HepG2 (cell line): ENCODE results near the gene SAMD8. TPM values are rescaled to one million over a fixed set of nuclear protein-coding genes. Genes with fewer than 3 reads are reported as not detected.

Experiments used
- ATAC-seq: fragments of 200-7000 bp; cut with Tn5 transposase; 3 replicates; pipeline ENCODE4 v1.9.1; 2020; ENCODE audit warnings: mild to moderate bottlenecking, moderate library complexity
- BruUV-seq: library from RNA; stranded (reverse); fragments of 400-500 nt; replicated peaks from 2 replicates; lab custom pipeline; 2021; lab: Mats Ljungman, UMichigan
- CTCF ChIA-PET: fragments of 300-600 bp; formaldehyde crosslinking; extraction: SDS; loops from one replicate; lab custom pipeline; 2021; ENCODE audit warnings: low total read pairs, inconsistent platforms, low intra/inter-chr PET ratio; lab: Yijun Ruan, JAX
- POLR2A ChIA-PET: fragments of 350-600 bp; sonication (Branson Sonifier 250); formaldehyde crosslinking; loops from one replicate; lab custom pipeline; 2020; ENCODE audit warnings: antibody characterized with exemption, inconsistent platforms; lab: Yijun Ruan, JAX
- DNase-seq: peaks from one replicate; pipeline ENCODE4 v3.0.0-alpha.2; 2015; ENCODE audit warnings: low spot score
- FAIRE-seq: peaks from 3 replicates; lab custom pipeline; 2011; peaks lifted over from hg19 to GRCh38; lab: Jason Lieb, UNC
- H2AFZ ChIP-seq: one replicate; pipeline ENCODE4 v1.6.1; 2011; ENCODE audit warnings: low read length, inconsistent platforms
- H3K27ac ChIP-seq: fragments of 300-600 bp; 3 replicates; pipeline ENCODE4 v1.8.0; 2011; ENCODE audit warnings: mixed run types, mild to moderate bottlenecking, mixed read lengths, low read length, inconsistent platforms; ENCODE audit not compliant: insufficient read depth; ENCODE audit errors: extremely low read length
- H3K27me3 ChIP-seq, 2 experiments: fragments of 200-600 bp in 1 of 2; 2 replicates in 1 of 2; 3 replicates in 1 of 2; pipeline versions ENCODE4 v1.6.0 to v1.8.0; 2011; ENCODE audit warnings: low read length in 2 of 2, mild to moderate bottlenecking in 2 of 2, moderate library complexity in 2 of 2, inconsistent platforms in 1 of 2; ENCODE audit not compliant: insufficient read depth in 2 of 2, control insufficient read depth in 1 of 2
- H3K36me3 ChIP-seq, 2 experiments: fragments of 200-600 bp in 1 of 2; replicated peaks in 1 of 2; 2 replicates in 1 of 2; 3 replicates in 1 of 2; pipeline versions ENCODE4 v1.5.1 to v1.8.0; 2011; ENCODE audit warnings: low read length in 2 of 2, inconsistent platforms in 1 of 2; ENCODE audit not compliant: insufficient read depth in 2 of 2, control insufficient read depth in 1 of 2
- H3K4me1 ChIP-seq: 2 replicates; pipeline ENCODE4 v1.5.1; 2012; ENCODE audit warnings: low read length, inconsistent platforms; ENCODE audit not compliant: insufficient read depth
- H3K4me2 ChIP-seq: 2 replicates; pipeline ENCODE4 v1.6.0; 2011; ENCODE audit warnings: low read depth, low read length, inconsistent platforms
- H3K4me3 ChIP-seq, 3 experiments: fragments of 200-600 bp in 1 of 3; sonication (generic), shearing (Covaris generic) in 1 of 3; replicated peaks in 1 of 3; 2 replicates each; pipeline ENCODE4 v1.5.1; 2011 to 2016; ENCODE audit warnings: low read length in 3 of 3, inconsistent platforms in 2 of 3, low read depth in 2 of 3, mild to moderate bottlenecking in 2 of 3, control low read depth in 1 of 3, mixed read lengths in 1 of 3; ENCODE audit not compliant: insufficient read depth in 1 of 3
- H3K79me2 ChIP-seq: one replicate; pipeline ENCODE4 v1.6.1; 2011; ENCODE audit warnings: low read length, inconsistent platforms; ENCODE audit not compliant: insufficient read depth
- H3K9ac ChIP-seq: 2 replicates; pipeline ENCODE4 v1.6.0; 2011; ENCODE audit warnings: mild to moderate bottlenecking, low read depth, low read length, inconsistent platforms; ENCODE audit not compliant: insufficient read depth
- H3K9me3 ChIP-seq: 2 replicates; pipeline ENCODE4 v1.5.1; 2012; ENCODE audit warnings: mild to moderate bottlenecking, low read length
- H4K20me1 ChIP-seq: 2 replicates; pipeline ENCODE4 v1.6.0; 2011; ENCODE audit warnings: inconsistent platforms, mild to moderate bottlenecking, low read length, moderate library complexity; ENCODE audit not compliant: insufficient read depth
- AKAP8 ChIP-seq: sonication (generic); formaldehyde crosslinking; IDR thresholded peaks from 2 replicates; pipeline ENCODE4 v1.5.1; 2020; ENCODE audit warnings: mild to moderate bottlenecking, missing genetic modification reagents
- BRD4 ChIP-seq: sonication (generic); formaldehyde crosslinking; IDR thresholded peaks from 2 replicates; pipeline ENCODE4 v1.4.0; 2020; ENCODE audit warnings: missing genetic modification reagents
- CTCF ChIP-seq: sonication (generic); formaldehyde crosslinking; IDR thresholded peaks from 2 replicates; pipeline ENCODE4 v1.5.0; 2020; ENCODE audit warnings: mild to moderate bottlenecking, missing genetic modification reagents, moderate library complexity
- HDAC2 ChIP-seq: sonication (generic); formaldehyde crosslinking; IDR thresholded peaks from 2 replicates; pipeline ENCODE4 v1.4.0; 2020; ENCODE audit warnings: missing genetic modification reagents
- MXI1 ChIP-seq: IDR thresholded peaks from 3 replicates; pipeline ENCODE4 v1.6.1; 2012; ENCODE audit warnings: low read depth, low read length, inconsistent platforms, borderline replicate concordance
- REL ChIP-seq: sonication (generic); formaldehyde crosslinking; conservative IDR thresholded peaks from 2 replicates; pipeline ENCODE4 v1.8.0; 2022; ENCODE audit warnings: mild to moderate bottlenecking, missing genetic modification reagents, moderate library complexity
- RNF2 ChIP-seq: fragments of 450-650 bp; conservative IDR thresholded peaks from 2 replicates; pipeline ENCODE4 v1.6.1; 2016; ENCODE audit warnings: low read depth
- SATB2 ChIP-seq: sonication (generic); formaldehyde crosslinking; IDR thresholded peaks from 2 replicates; pipeline ENCODE4 v1.5.0; 2020; ENCODE audit warnings: missing genetic modification reagents
- SMC3 ChIP-seq: IDR thresholded peaks from 2 replicates; pipeline ENCODE4 v1.6.1; 2011; ENCODE audit warnings: low read length, improper control_type of control experiment
- STAG1 ChIP-seq: sonication (generic); formaldehyde crosslinking; IDR thresholded peaks from 2 replicates; pipeline ENCODE4 v1.4.0; 2020; ENCODE audit warnings: missing genetic modification reagents
- ZFP36 ChIP-seq: fragments of 150-350 bp; IDR thresholded peaks from 2 replicates; pipeline ENCODE4 v1.6.1; 2018; ENCODE audit warnings: borderline replicate concordance, low read length, low read depth; ENCODE audit not compliant: partially characterized antibody
- ZNF598 ChIP-seq: sonication (generic); formaldehyde crosslinking; IDR thresholded peaks from 2 replicates; pipeline ENCODE4 v1.5.1; 2020; ENCODE audit warnings: mild to moderate bottlenecking, missing genetic modification reagents, borderline replicate concordance
- ZNF800 ChIP-seq: sonication (generic); formaldehyde crosslinking; IDR thresholded peaks from 2 replicates; pipeline ENCODE4 v1.4.0; 2020; ENCODE audit warnings: missing genetic modification reagents
- WGBS: methylation state at CpG from one replicate; pipeline ENCODE4 v1.1.6; 2017; ENCODE audit warnings: low lambda C conversion rate; 5-methylcytosine and 5-hydroxymethylcytosine counted together
- in situ Hi-C: cut with HindIII; loops from 2 replicates; pipeline ENCODE4 v1.10.0; 2017; ENCODE audit warnings: low pct_unique_long_range_greater_than_20kb; ENCODE audit not compliant: extremely low pct_ligation_motif_present
- intact Hi-C: fragments of 100-400 bp; cut with micrococcal nuclease; formaldehyde crosslinking; loops from one replicate; pipeline ENCODE4 v1.10.0; 2022; ENCODE audit not compliant: unreplicated experiment
- polyA plus RNA-seq, 8 experiments: library from polyadenylated mRNA; depleted of rRNA in 3 of 8; stranded (reverse) in 7 of 8; unstranded in 1 of 8; fragments of >200 nt; fragmentation: Illumina TruSeq in 4 of 8; extraction: Trizol in 4 of 8; gene quantifications; 2 replicates each; pipeline versions ENCODE4 v1.2.1 to v1.2.3, GENCODE V29; 2011 to 2016; ENCODE audit warnings: low read depth in 4 of 8, missing spikeins in 1 of 8, mixed read lengths in 1 of 8; ENCODE audit not compliant: insufficient read depth in 1 of 8
- total RNA-seq, 5 experiments: library from RNA; depleted of rRNA; stranded (reverse); fragments of >200 nt; fragmentation: Illumina TruSeq; extraction: Trizol; gene quantifications; 2 replicates each; pipeline ENCODE4 v1.2.3, GENCODE V29; 2016; ENCODE audit warnings: low read depth in 1 of 5

SAMD8 gene
- total and polyA plus RNA-seq, 2 of the 13 experiments (the other 11 are each of a cell fraction or from before 2014, with no cell fraction given), result 10.4 to 13.2 TPM

- TF ChIP-seq REL, result no peak
Observed at GRCh38 chr10:75096749-75097148, 14.7 kb upstream of the SAMD8 start (continued).

- Histone ChIP-seq H3K27ac (no peak overlapping the region), H3K9ac (no peak overlapping the region), H3K79me2 (no peaks in the 10 kb centered on the region), H3K4me2 (no peak overlapping the region), H3K9me3 (no peaks in the 10 kb centered on the region), H3K27me3 (no peaks in the 10 kb centered on the region), H3K4me1 (peaks cover 45% of the 10 kb centered on the region), H3K4me3 (no peak overlapping the region), H4K20me1 (no peaks in the 10 kb centered on the region), H3K36me3 (no peaks in the 10 kb centered on the region), H2AFZ (no peak overlapping the region)
- WGBS, result 74% methylated on average over 11 of the region's 11 CpGs
- intact Hi-C loops (loop anchor here (5.0 kb wide), 1 partner anchor 1005 kb away; no protein-coding TSS in a partner anchor), in situ Hi-C loops (loop anchor here (10.0 kb wide), 1 partner anchor 833 kb away; no protein-coding TSS in a partner anchor)
- ChIA-PET POLR2A (no interaction called here), CTCF (interaction anchor here (2.7 kb wide), 1 partner anchor 832 kb away, joined by 14 read pairs; no protein-coding TSS in a partner anchor)
- BruUV-seq, result no TSS peak
- DNase-seq (peak; percentile 20), ATAC-seq (peak; percentile 37), FAIRE-seq (peak; percentile 12)
- TF ChIP-seq BRD4 (CRISPR knock-in tag), result no peak
- no peak for TF ChIP-seq ZFP36
- no peak for TF ChIP-seq RNF2
- TF ChIP-seq AKAP8 (CRISPR knock-in tag), result no peak
- TF ChIP-seq MXI1, result no peak
- TF ChIP-seq SMC3, result 0 out of 2 replicates have a peak, but pooled peaks have one; percentile 44
- no peak for TF ChIP-seq SATB2
- TF ChIP-seq STAG1, result peak; percentile 46
- 0 out of 2 replicates have a peak, but pooled peaks have one; percentile 23 for TF ChIP-seq ZNF598 (CRISPR knock-in tag)
- TF ChIP-seq HDAC2 (CRISPR knock-in tag), result no peak
- peak; percentile 67 for TF ChIP-seq CTCF (CRISPR knock-in tag)
- no peak for TF ChIP-seq ZNF800
Observed at GRCh38 chr10:75097666-75098285, 13.7 kb upstream of the SAMD8 start.
